PC-3 (cell line): Measurements from ENCODE around the gene CLECL1. TPM values are rescaled to one million over a fixed set of nuclear protein-coding genes. Genes with fewer than 3 reads are reported as not detected.

Experiments used
- ATAC-seq: fragments of 200-7000 bp; cut with Tn5 transposase; 2 replicates; pipeline ENCODE4 v1.9.1; 2020; ENCODE audit warnings: mild to moderate bottlenecking, moderate library complexity
- BruUV-seq: library from RNA; stranded (reverse); fragments of 400-500 nt; replicated peaks from 2 replicates; lab custom pipeline; 2021; lab: Mats Ljungman, UMichigan
- CTCF ChIA-PET: fragments of 300-600 bp; sonication (Branson Sonifier 250); formaldehyde crosslinking; loops from one replicate; lab custom pipeline; 2022; ENCODE audit warnings: antibody characterized with exemption; lab: Charles Lee
- POLR2A ChIA-PET: fragments of 300-600 bp; sonication (Branson Sonifier 250); formaldehyde crosslinking; loops from one replicate; lab custom pipeline; 2022; ENCODE audit warnings: antibody characterized with exemption; ENCODE audit not compliant: unreplicated experiment; lab: Charles Lee
- DNase-seq: peaks from one replicate; pipeline ENCODE4 v3.0.0-alpha.2; 2015
- H2AFZ ChIP-seq: fragments of 300-600 bp; sonication (generic); 2 replicates; pipeline ENCODE4 v1.6.0; 2016; ENCODE audit warnings: antibody characterized with exemption, low read length
- H3F3A ChIP-seq: fragments of 300-600 bp; sonication (generic); one replicate; pipeline ENCODE4 v1.6.0; 2017; ENCODE audit warnings: antibody characterized with exemption, low read length, control low read depth, mild to moderate bottlenecking; ENCODE audit not compliant: unreplicated experiment
- H3K27ac ChIP-seq: fragments of 300-600 bp; sonication (generic); 2 replicates; pipeline ENCODE4 v1.5.1; 2016; ENCODE audit warnings: mild to moderate bottlenecking, low read length
- H3K27me3 ChIP-seq: fragments of 300-600 bp; sonication (generic); 2 replicates; pipeline ENCODE4 v1.6.1; 2016; ENCODE audit warnings: low read length, mixed read lengths
- H3K36me3 ChIP-seq: fragments of 300-600 bp; sonication (generic); 2 replicates; pipeline ENCODE4 v1.6.1; 2016; ENCODE audit warnings: low read depth, mixed run types, low read length, mixed read lengths
- H3K4me1 ChIP-seq: fragments of 300-600 bp; sonication (generic); 2 replicates; pipeline ENCODE4 v1.5.1; 2016; ENCODE audit warnings: low read length; ENCODE audit not compliant: insufficient read depth
- H3K4me2 ChIP-seq: fragments of 300-600 bp; sonication (generic); 2 replicates; pipeline ENCODE4 v1.6.0; 2016; ENCODE audit warnings: low read length
- H3K4me3 ChIP-seq: fragments of 300-600 bp; sonication (generic); 2 replicates; pipeline ENCODE4 v1.5.1; 2016; ENCODE audit warnings: mild to moderate bottlenecking, low read length, mixed read lengths
- H3K79me2 ChIP-seq: fragments of 300-600 bp; sonication (generic); 2 replicates; pipeline ENCODE4 v1.6.1; 2017; ENCODE audit warnings: low read length, mixed read lengths
- H3K9ac ChIP-seq: fragments of 300-600 bp; sonication (generic); 2 replicates; pipeline ENCODE4 v1.6.0; 2016; ENCODE audit warnings: mild to moderate bottlenecking, low read length
- H3K9me2 ChIP-seq: fragments of 300-600 bp; sonication (generic); replicated peaks from 2 replicates; pipeline ENCODE4 v1.6.1; 2016; ENCODE audit warnings: mixed run types, low read length, mixed read lengths
- H3K9me3 ChIP-seq: fragments of 300-600 bp; sonication (generic); 2 replicates; pipeline ENCODE4 v1.6.1; 2016; ENCODE audit warnings: low read length, mixed read lengths
- H4K20me1 ChIP-seq: fragments of 300-600 bp; sonication (generic); 2 replicates; pipeline ENCODE4 v1.6.1; 2016; ENCODE audit warnings: low read length, mixed read lengths
- EZH2 ChIP-seq: fragments of 300-600 bp; sonication (generic); IDR thresholded peaks from one replicate; pipeline ENCODE4 v1.6.1; 2017; ENCODE audit warnings: antibody characterized with exemption, mild to moderate bottlenecking, low read length; ENCODE audit not compliant: unreplicated experiment
- EZH2phosphoT487 ChIP-seq: fragments of 300-600 bp; sonication (generic); IDR thresholded peaks from 2 replicates; pipeline ENCODE4 v1.6.1; 2018; ENCODE audit warnings: mild to moderate bottlenecking, antibody characterized with exemption, low read length, borderline replicate concordance
- intact Hi-C: fragments of 100-400 bp; cut with micrococcal nuclease; formaldehyde crosslinking; loops from 2 replicates; pipeline ENCODE4 v1.9.0; 2023
- total RNA-seq: library from RNA; depleted of rRNA; stranded (reverse); fragments of >200 nt; gene quantifications from 2 replicates; pipeline ENCODE4 v1.2.3, GENCODE V29; 2014
- TF ChIP-seq, protein P1 (sequence below): fragments of 300-600 bp; sonication (generic); conservative IDR thresholded peaks from 2 replicates; pipeline ENCODE4 v1.5.1; 2017; ENCODE audit warnings: antibody characterized with exemption, low read depth, mild to moderate bottlenecking, low read length

CLECL1 gene
- total RNA-seq, 1 experiment from 2014 or later: not detected

DNA sequence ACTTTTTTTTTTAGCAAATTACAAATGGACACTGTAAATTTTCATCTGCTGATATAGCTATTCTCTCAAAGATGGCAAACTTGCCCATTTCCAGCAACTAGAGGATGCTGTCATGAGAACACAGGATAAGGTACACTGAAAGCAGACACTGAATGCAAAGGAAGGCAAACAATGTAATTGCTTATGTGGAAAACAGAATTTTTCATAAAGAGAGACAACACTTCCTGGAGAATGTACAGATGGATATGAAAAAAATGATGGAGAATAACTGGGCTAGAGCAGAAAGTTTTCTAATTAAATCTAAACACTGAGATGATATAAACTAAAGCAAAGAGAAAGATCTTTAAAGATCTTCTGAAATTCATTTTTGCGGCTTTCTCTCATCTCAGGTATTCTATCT is 27.2 kb upstream of the CLECL1 start:
- H3K9me2 ChIP-seq: no peaks in the 10 kb centered on the region
- H3K36me3 ChIP-seq: no peaks in the 10 kb centered on the region
- H4K20me1 ChIP-seq: no peaks in the 10 kb centered on the region
- TF ChIP-seq EZH2 (no peak), EZH2phosphoT487 (no peak)
- TF ChIP-seq, protein P1, sequence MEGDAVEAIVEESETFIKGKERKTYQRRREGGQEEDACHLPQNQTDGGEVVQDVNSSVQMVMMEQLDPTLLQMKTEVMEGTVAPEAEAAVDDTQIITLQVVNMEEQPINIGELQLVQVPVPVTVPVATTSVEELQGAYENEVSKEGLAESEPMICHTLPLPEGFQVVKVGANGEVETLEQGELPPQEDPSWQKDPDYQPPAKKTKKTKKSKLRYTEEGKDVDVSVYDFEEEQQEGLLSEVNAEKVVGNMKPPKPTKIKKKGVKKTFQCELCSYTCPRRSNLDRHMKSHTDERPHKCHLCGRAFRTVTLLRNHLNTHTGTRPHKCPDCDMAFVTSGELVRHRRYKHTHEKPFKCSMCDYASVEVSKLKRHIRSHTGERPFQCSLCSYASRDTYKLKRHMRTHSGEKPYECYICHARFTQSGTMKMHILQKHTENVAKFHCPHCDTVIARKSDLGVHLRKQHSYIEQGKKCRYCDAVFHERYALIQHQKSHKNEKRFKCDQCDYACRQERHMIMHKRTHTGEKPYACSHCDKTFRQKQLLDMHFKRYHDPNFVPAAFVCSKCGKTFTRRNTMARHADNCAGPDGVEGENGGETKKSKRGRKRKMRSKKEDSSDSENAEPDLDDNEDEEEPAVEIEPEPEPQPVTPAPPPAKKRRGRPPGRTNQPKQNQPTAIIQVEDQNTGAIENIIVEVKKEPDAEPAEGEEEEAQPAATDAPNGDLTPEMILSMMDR: no peak
- no peaks in the 10 kb centered on the region for H3K4me1 ChIP-seq
- POLR2A ChIA-PET: no interaction called here
- no peak overlapping the region for H3K9ac ChIP-seq
- H3K79me2 ChIP-seq: no peaks in the 10 kb centered on the region
- no peaks in the 10 kb centered on the region for H3K27me3 ChIP-seq
- no peak overlapping the region for H3K27ac ChIP-seq
- H3K4me2 ChIP-seq: no peak overlapping the region
- H3F3A ChIP-seq: no peaks in the 10 kb centered on the region
- no peak overlapping the region for H3K4me3 ChIP-seq
- H2AFZ ChIP-seq: no peak overlapping the region
- no TSS peak for BruUV-seq
- DNase-seq: no peak
- no peaks in the 10 kb centered on the region for H3K9me3 ChIP-seq
- CTCF ChIA-PET: no interaction called here
- ATAC-seq: no peak
- intact Hi-C loops: no loop called here

DNA sequence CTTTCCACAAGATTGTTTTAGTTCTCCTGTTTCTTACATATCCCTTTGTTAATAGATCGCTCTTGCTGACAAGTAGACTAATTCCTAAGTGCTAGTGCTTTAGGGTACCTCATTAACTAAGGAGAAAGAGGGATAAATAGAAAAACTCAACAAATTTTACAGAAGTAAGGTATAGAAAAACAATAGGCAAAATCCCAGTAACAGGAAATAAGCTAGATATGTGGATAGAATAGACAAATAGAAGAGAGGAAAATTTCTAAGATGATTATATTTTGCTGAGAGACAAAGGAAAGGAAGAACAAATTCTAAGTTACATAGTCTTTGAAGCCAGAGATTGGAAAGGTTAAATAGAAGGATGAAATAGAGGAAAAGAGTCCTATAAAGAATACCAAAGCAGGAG is 26.8 kb upstream of the CLECL1 start:
- ChIA-PET CTCF (no interaction called here), POLR2A (no interaction called here)
- Histone ChIP-seq H3K36me3 (no peaks in the 10 kb centered on the region), H3K79me2 (no peaks in the 10 kb centered on the region), H3F3A (no peaks in the 10 kb centered on the region), H3K4me3 (no peak overlapping the region), H2AFZ (no peak overlapping the region), H4K20me1 (no peaks in the 10 kb centered on the region), H3K9me3 (no peaks in the 10 kb centered on the region), H3K27ac (no peak overlapping the region), H3K9ac (no peak overlapping the region), H3K4me2 (no peak overlapping the region), H3K9me2 (no peaks in the 10 kb centered on the region), H3K4me1 (no peaks in the 10 kb centered on the region), H3K27me3 (no peaks in the 10 kb centered on the region)
- TF ChIP-seq EZH2phosphoT487 (no peak), EZH2 (no peak)
- TF ChIP-seq, protein P1: no peak
- DNase-seq: no peak
- no TSS peak for BruUV-seq
- intact Hi-C loops: no loop called here
- ATAC-seq: no peak

DNA sequence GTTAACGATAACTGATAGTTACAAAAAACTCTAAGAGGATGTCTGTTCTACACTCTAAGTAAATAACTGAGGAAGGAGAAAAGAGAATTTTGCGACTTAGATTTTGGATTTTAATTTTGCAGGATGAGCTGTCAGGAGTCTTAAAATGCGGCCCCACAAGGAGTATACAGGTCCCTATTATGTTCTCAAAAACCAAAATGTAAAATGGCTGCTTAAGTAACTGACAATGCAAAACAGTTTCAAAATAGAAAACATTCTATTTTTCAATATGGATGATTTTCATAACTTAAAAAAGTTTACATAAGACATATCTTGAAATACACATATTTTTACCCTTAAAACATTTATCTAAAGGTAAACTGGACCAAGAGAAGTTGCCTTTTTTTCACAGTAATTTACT is 25.2 kb upstream of the CLECL1 start:
- Histone ChIP-seq H3K9me2 (no peaks in the 10 kb centered on the region), H3K27ac (no peak overlapping the region), H3K4me1 (no peaks in the 10 kb centered on the region), H3K4me2 (no peak overlapping the region), H3K4me3 (no peak overlapping the region), H3K9ac (no peak overlapping the region), H3K79me2 (no peaks in the 10 kb centered on the region), H3K36me3 (no peaks in the 10 kb centered on the region), H3F3A (no peaks in the 10 kb centered on the region), H3K27me3 (peaks cover 4% of the 10 kb centered on the region; the same call in 1 of the 2 replicates), H2AFZ (no peak overlapping the region), H3K9me3 (no peaks in the 10 kb centered on the region), H4K20me1 (no peaks in the 10 kb centered on the region)
- intact Hi-C loops: no loop called here
- ChIA-PET POLR2A (no interaction called here), CTCF (no interaction called here)
- no TSS peak for BruUV-seq
- TF ChIP-seq EZH2phosphoT487 (no peak), EZH2 (no peak)
- TF ChIP-seq, protein P1: no peak
- DNase-seq (no peak), ATAC-seq (no peak)
